ENCODE data around the gene CBX5. TPM values are rescaled to one million over a fixed set of nuclear protein-coding genes. Genes with fewer than 3 reads are reported as not detected.
A peak's percentile ranks its signal among the peaks of the same experiment; 100 is the strongest.

CBX5 gene
- total and polyA plus RNA-seq, 9 of the 15 experiments (the other 6 are each of a cell fraction or from before 2014, with no cell fraction given) = 32.6 to 102 (median 59.2) TPM

DNA sequence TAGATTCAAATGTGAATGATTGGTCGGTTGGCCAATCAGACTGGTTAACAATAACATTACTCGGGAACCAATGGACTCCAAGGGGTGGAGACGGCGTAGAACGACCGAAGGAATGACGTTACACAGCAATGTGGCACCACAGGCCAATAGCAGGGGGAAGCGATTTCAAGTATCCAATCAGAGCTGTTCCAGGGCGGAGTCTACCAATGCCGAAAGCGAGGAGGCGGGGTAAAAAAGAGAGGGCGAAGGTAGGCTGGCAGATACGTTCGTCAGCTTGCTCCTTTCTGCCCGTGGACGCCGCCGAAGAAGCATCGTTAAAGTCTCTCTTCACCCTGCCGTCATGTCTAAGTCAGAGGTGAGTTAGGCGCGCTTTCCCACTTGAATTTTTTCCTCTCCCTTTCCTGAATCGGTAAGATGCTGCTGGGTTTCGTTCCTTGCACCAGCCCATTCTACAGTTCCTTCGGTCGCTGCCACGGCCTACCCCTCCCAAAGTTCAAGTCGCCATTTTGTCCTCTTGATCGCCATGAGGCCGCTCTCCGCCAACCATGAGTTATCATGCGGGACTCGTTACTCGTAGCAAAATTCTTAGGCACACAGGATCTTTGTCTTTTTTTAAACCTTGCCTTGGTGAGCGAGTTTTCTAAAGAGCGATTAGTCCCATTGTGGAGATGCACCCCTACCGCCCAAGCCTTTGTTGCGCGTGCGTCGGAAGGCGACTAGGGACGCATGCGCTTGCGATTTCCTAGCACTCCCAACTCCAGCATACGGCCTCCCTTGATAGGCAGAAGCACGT lies 742 bp upstream of the CBX5 start, which contains the start of gene HNRNPA1 (continued):
- TF ChIP-seq, protein P1, sequence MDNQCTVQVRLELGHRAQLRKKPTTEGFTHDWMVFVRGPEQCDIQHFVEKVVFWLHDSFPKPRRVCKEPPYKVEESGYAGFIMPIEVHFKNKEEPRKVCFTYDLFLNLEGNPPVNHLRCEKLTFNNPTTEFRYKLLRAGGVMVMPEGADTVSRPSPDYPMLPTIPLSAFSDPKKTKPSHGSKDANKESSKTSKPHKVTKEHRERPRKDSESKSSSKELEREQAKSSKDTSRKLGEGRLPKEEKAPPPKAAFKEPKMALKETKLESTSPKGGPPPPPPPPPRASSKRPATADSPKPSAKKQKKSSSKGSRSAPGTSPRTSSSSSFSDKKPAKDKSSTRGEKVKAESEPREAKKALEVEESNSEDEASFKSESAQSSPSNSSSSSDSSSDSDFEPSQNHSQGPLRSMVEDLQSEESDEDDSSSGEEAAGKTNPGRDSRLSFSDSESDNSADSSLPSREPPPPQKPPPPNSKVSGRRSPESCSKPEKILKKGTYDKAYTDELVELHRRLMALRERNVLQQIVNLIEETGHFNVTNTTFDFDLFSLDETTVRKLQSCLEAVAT (IDR thresholded peaks at IDR 0.05) = peak; percentile 95 to 96
- no peak for TF ChIP-seq SMARCA4 (IDR thresholded peaks at IDR 0.05)
- peak; percentile 98 for TF ChIP-seq SMAD1 (IDR thresholded peaks at IDR 0.05; ENCODE audit: low read depth, low read length, partially characterized antibody)
- TF ChIP-seq ZNF75A (CRISPR knock-in tag; IDR thresholded peaks at IDR 0.05) = no peak; the same call in 1 of the 2 replicates
- TF ChIP-seq ZNF79 (CRISPR knock-in tag; IDR thresholded peaks at IDR 0.05; ENCODE audit: low read depth) = no peak
- peak; percentile 94 for TF ChIP-seq MEIS2 (IDR thresholded peaks at IDR 0.05; ENCODE audit: partially characterized antibody)
- TF ChIP-seq ZNF589 (CRISPR knock-in tag; IDR thresholded peaks at IDR 0.05; ENCODE audit: low read depth) = no peak; the same call in 1 of the 2 replicates
- no peak for TF ChIP-seq ZNF224 (CRISPR knock-in tag; IDR thresholded peaks at IDR 0.05)
- no peak for TF ChIP-seq MEF2D (tag; conservative IDR thresholded peaks at IDR 0.05; ENCODE audit: low read depth)
- TF ChIP-seq RFX7 (CRISPR knock-in tag; IDR thresholded peaks at IDR 0.05) = 0 out of 2 replicates have a peak, but pooled peaks have one; percentile 14
- no peak; the same call in 1 of the 2 replicates for TF ChIP-seq ZNF584 (CRISPR knock-in tag; IDR thresholded peaks at IDR 0.05; ENCODE audit: low read depth)
- TF ChIP-seq, protein P2, sequence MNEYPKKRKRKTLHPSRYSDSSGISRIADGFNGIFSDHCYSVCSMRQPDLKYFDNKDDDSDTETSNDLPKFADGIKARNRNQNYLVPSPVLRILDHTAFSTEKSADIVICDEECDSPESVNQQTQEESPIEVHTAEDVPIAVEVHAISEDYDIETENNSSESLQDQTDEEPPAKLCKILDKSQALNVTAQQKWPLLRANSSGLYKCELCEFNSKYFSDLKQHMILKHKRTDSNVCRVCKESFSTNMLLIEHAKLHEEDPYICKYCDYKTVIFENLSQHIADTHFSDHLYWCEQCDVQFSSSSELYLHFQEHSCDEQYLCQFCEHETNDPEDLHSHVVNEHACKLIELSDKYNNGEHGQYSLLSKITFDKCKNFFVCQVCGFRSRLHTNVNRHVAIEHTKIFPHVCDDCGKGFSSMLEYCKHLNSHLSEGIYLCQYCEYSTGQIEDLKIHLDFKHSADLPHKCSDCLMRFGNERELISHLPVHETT (CRISPR knock-in tag; conservative IDR thresholded peaks at IDR 0.05 in 1 of 2, IDR thresholded peaks at IDR 0.05 in 1 of 2) = no peak; a peak in 1 of 4 replicates
- peak; percentile 97 for TF ChIP-seq TAF9B (IDR thresholded peaks at IDR 0.05; ENCODE audit: partially characterized antibody)
- TF ChIP-seq SMARCB1 (IDR thresholded peaks at IDR 0.05; ENCODE audit: insufficient read length, low read depth) = no peak
- TF ChIP-seq TBL1XR1 (IDR thresholded peaks at IDR 0.05; ENCODE audit: low read length in 2 of 2) = 0 out of 4 replicates have a peak, but pooled peaks of 1 of the 2 experiments have one; percentile 6
- peak in 1 of 2 experiments; percentile 52; a peak in 1 of 4 replicates for TF ChIP-seq SIN3A (IDR thresholded peaks at IDR 0.05; ENCODE audit: borderline replicate concordance in 2 of 2, control insufficient read depth in 1 of 2, low read depth in 2 of 2, low read length in 2 of 2)
- no peak for TF ChIP-seq ZNF23 (CRISPR knock-in tag; IDR thresholded peaks at IDR 0.05)
- no peak for TF ChIP-seq ZKSCAN1 (IDR thresholded peaks at IDR 0.05; ENCODE audit: low read depth, low read length)
- TF ChIP-seq, protein P3, sequence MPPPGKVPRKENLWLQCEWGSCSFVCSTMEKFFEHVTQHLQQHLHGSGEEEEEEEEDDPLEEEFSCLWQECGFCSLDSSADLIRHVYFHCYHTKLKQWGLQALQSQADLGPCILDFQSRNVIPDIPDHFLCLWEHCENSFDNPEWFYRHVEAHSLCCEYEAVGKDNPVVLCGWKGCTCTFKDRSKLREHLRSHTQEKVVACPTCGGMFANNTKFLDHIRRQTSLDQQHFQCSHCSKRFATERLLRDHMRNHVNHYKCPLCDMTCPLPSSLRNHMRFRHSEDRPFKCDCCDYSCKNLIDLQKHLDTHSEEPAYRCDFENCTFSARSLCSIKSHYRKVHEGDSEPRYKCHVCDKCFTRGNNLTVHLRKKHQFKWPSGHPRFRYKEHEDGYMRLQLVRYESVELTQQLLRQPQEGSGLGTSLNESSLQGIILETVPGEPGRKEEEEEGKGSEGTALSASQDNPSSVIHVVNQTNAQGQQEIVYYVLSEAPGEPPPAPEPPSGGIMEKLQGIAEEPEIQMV (tag; conservative IDR thresholded peaks at IDR 0.05; ENCODE audit: low read depth) = no peak
- no peak for TF ChIP-seq IFI16 (CRISPR knock-in tag; IDR thresholded peaks at IDR 0.05)
- TF ChIP-seq DNMT1 (IDR thresholded peaks at IDR 0.05) = no peak
